CD4-positive, alpha-beta T cell (primary cell): ENCODE data around the gene ABCA10. TPM values are rescaled to one million over a fixed set of nuclear protein-coding genes. Genes with fewer than 3 reads are reported as not detected.

ENCODE experiments used
- ATAC-seq: fragments of 200-7000 bp; cut with Tn5 transposase; one replicate; pipeline ENCODE4 v1.10.0; 2022; ENCODE audit warnings: mild to moderate bottlenecking; ENCODE audit not compliant: poor library complexity
- CTCF ChIA-PET: fragments of 350-600 bp; sonication (Branson Sonifier 250); formaldehyde crosslinking; loops from one replicate; lab custom pipeline; 2021; ENCODE audit warnings: antibody characterized with exemption, inconsistent platforms; lab: Charles Lee
- POLR2A ChIA-PET: fragments of 350-600 bp; sonication (Branson Sonifier 250); formaldehyde crosslinking; loops from one replicate; lab custom pipeline; 2021; ENCODE audit warnings: antibody characterized with exemption, inconsistent platforms; lab: Charles Lee
- DNase-seq, 14 experiments: peaks; one replicate each; pipeline ENCODE4 v3.0.0-alpha.2; 2013 to 2020; ENCODE audit warnings: mixed read lengths in 2 of 14
- H3K27ac ChIP-seq, 2 donors: one replicate each; pipeline versions ENCODE4 v1.5.1 to v1.7.0; 2013; ENCODE audit warnings: low read length in 2 of 2, low read depth in 1 of 2, mild to moderate bottlenecking in 1 of 2
- H3K27me3 ChIP-seq, 2 experiments: 1 replicate in 1 of 2; 2 replicates in 1 of 2; pipeline versions ENCODE4 v1.6.1 to v1.7.0; 2013; ENCODE audit warnings: low read length in 2 of 2, control low read depth in 1 of 2, mild to moderate bottlenecking in 1 of 2, moderate library complexity in 1 of 2; ENCODE audit not compliant: insufficient read depth in 2 of 2, control insufficient read depth in 1 of 2
- H3K36me3 ChIP-seq: one replicate; pipeline ENCODE4 v1.6.1; 2013; ENCODE audit warnings: low read length, control low read depth; ENCODE audit not compliant: insufficient read depth
- H3K4me1 ChIP-seq: one replicate; pipeline ENCODE4 v1.6.1; 2013; ENCODE audit warnings: low read length, control low read depth; ENCODE audit not compliant: insufficient read depth
- H3K4me3 ChIP-seq: one replicate; pipeline ENCODE4 v1.5.1; 2013; ENCODE audit warnings: mild to moderate bottlenecking, low read length, moderate library complexity
- H3K9me3 ChIP-seq, 2 experiments: 1 replicate in 1 of 2; 2 replicates in 1 of 2; pipeline versions ENCODE4 v1.6.1 to v1.7.0; 2013; ENCODE audit warnings: low read length in 2 of 2, mild to moderate bottlenecking in 2 of 2, control low read depth in 1 of 2, moderate library complexity in 1 of 2; ENCODE audit not compliant: control insufficient read depth in 1 of 2, insufficient read depth in 1 of 2
- H3K27ac Mint-ChIP-seq: one replicate; pipeline ENCODE4 v1.8.0; 2020; ENCODE audit warnings: mixed read lengths
- H3K27me3 Mint-ChIP-seq: one replicate; pipeline ENCODE4 v1.8.0; 2021; ENCODE audit warnings: mixed read lengths
- H3K36me3 Mint-ChIP-seq: one replicate; pipeline ENCODE4 v1.8.0; 2021; ENCODE audit warnings: low read depth, mixed read lengths
- H3K4me1 Mint-ChIP-seq: one replicate; pipeline ENCODE4 v1.8.0; 2021; ENCODE audit warnings: low read depth, mixed read lengths
- H3K4me3 Mint-ChIP-seq: one replicate; pipeline ENCODE4 v1.8.0; 2020; ENCODE audit warnings: mild to moderate bottlenecking, mixed read lengths
- H3K9me3 Mint-ChIP-seq: one replicate; pipeline ENCODE4 v1.8.0; 2020; ENCODE audit warnings: mixed read lengths
- intact Hi-C, 2 experiments: fragments of 100-400 bp; cut with DNase I in 1 of 2; cut with micrococcal nuclease in 1 of 2; formaldehyde crosslinking; loops; one replicate each; pipeline versions ENCODE4 v1.15.1 to v1.9.0; 2023 to 2025; cut with DNase I, micrococcal nuclease
- total RNA-seq, 174 experiments: library from RNA in 2 of 174; stranded (reverse) in 2 of 174; gene quantifications; one replicate each; pipeline ENCODE4 v1.2.3 and lab custom pipeline; 2021 to 2026
- TF ChIP-seq, protein P1 (sequence below): fragments of 200-600 bp; IDR thresholded peaks from one replicate; pipeline ENCODE4 v1.8.0; 2022; ENCODE audit warnings: antibody characterized with exemption, mild to moderate bottlenecking

ABCA10 gene
- total RNA-seq, 2 experiments from 2014 or later: 0.77 to 1.5 TPM

DNA sequence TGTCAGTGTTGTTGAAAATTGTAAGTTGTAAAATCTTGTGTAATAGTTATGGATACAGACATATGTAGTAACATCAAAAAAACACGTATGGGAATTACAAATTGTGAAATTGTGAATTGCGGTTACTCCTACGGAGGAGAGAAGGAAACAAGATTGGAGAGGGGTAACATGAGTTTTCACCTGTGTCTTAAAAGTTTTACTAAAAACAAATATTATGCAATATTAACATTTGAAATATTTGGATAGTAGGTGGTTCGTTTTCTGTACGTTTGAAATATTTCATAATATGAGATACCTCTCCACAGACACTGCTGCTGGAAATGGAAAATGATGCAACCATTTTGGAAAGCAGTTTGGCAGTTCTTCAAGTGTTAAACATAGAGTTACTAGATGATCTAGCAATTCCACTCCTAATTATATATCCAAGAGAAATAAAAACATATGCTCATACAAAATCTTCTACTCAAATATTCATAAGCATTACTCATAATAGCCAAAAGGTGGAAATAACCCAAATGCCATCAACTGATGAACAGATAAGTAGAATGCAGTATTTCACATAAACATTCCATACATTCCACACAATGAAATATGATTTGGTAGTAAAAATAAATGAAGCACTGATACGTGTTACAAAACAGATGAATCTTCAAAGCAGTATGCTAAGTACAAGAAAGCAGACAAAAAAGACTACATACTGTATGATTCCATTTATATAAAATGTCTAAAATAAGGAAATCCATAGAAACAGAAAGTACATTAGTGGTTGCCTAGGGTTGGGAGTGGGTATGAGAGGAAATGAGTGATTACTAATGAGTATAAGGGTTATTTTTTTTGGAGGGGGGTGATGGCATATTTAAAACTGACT lies 40.7 kb upstream of the ABCA10 start:
- no peak overlapping the region for H3K4me3 Mint-ChIP-seq
- intact Hi-C loops: no loop called here
- CTCF ChIA-PET: no interaction called here
- H3K4me1 Mint-ChIP-seq: no peaks in the 10 kb centered on the region
- Histone ChIP-seq H3K4me1 (no peaks in the 10 kb centered on the region), H3K27me3 (no peaks in the 10 kb centered on the region), H3K9me3 (no peaks in the 10 kb centered on the region), H3K27ac (no peak overlapping the region), H3K4me3 (no peak overlapping the region), H3K36me3 (no peaks in the 10 kb centered on the region)
- TF ChIP-seq, protein P1, sequence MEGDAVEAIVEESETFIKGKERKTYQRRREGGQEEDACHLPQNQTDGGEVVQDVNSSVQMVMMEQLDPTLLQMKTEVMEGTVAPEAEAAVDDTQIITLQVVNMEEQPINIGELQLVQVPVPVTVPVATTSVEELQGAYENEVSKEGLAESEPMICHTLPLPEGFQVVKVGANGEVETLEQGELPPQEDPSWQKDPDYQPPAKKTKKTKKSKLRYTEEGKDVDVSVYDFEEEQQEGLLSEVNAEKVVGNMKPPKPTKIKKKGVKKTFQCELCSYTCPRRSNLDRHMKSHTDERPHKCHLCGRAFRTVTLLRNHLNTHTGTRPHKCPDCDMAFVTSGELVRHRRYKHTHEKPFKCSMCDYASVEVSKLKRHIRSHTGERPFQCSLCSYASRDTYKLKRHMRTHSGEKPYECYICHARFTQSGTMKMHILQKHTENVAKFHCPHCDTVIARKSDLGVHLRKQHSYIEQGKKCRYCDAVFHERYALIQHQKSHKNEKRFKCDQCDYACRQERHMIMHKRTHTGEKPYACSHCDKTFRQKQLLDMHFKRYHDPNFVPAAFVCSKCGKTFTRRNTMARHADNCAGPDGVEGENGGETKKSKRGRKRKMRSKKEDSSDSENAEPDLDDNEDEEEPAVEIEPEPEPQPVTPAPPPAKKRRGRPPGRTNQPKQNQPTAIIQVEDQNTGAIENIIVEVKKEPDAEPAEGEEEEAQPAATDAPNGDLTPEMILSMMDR: no peak
- POLR2A ChIA-PET: no interaction called here
- no peaks in the 10 kb centered on the region for H3K27me3 Mint-ChIP-seq
- DNase-seq (peak in 1 of 14 experiments; percentile 4), ATAC-seq (no peak)
- no peak overlapping the region for H3K27ac Mint-ChIP-seq
- H3K36me3 Mint-ChIP-seq: peaks cover 31% of the 10 kb centered on the region
- H3K9me3 Mint-ChIP-seq: no peaks in the 10 kb centered on the region

DNA sequence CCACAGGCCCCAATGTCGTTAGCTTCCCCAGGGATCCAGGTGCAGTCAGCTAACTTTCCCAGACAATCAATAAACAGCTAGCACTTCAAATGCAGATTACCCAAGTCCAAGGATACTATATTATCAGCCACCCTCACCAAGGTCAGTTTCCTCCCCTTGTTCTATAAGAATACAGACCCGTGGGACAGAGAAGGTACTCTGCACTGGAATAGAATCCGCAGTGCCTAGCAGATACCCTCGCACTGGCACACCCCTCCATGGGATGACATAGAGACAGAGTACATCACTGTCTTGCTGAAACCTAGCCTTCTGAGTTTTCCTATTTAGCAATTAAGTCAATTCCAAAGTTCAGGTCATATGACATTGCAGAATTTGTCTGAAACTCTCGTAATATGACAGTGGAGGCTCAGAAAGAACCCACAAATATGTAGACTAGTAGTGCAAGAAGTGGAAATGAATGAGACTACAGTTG lies 40.0 kb upstream of the ABCA10 start:
- TF ChIP-seq, protein P1: no peak
- no peak overlapping the region for H3K4me3 ChIP-seq

DNA sequence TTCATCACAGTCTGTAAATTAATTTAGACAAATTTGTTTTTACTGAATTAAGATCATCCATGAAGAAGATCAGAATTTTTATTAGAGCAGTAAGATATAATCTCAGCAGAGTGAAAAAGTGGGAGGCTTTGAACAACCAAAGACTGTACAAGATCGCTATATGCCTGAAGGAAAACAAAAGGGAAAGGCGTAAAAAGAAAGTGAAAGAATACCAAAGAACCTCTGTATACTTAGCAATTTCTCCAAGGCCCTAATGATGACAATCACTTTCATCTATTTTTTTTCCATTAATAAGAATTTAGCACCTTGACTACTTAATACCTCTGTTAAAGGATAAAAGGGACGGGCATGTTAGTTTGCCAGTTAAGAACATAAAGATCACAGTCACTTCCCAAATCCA lies 38.6 kb upstream of the ABCA10 start:
- Histone ChIP-seq H3K36me3 (peaks cover 4% of the 10 kb centered on the region), H3K27me3 (no peaks in the 10 kb centered on the region), H3K4me3 (no peak overlapping the region), H3K4me1 (no peaks in the 10 kb centered on the region), H3K27ac (no peak overlapping the region), H3K9me3 (no peaks in the 10 kb centered on the region)
- H3K4me3 Mint-ChIP-seq: no peak overlapping the region
- CTCF ChIA-PET: no interaction called here
- H3K4me1 Mint-ChIP-seq: no peaks in the 10 kb centered on the region
- ATAC-seq (no peak), DNase-seq (no peak)
- H3K27me3 Mint-ChIP-seq: no peaks in the 10 kb centered on the region
- H3K36me3 Mint-ChIP-seq: peaks cover 43% of the 10 kb centered on the region
- H3K9me3 Mint-ChIP-seq: no peaks in the 10 kb centered on the region
- H3K27ac Mint-ChIP-seq: no peak overlapping the region
- intact Hi-C loops: no loop called here
- TF ChIP-seq, protein P1: no peak
- POLR2A ChIA-PET: no interaction called here

More for the DNA sequence above, 40.0 kb upstream of the ABCA10 start:
- no peak for ATAC-seq
- H3K9me3 ChIP-seq: no peaks in the 10 kb centered on the region
- no peaks in the 10 kb centered on the region for H3K4me1 Mint-ChIP-seq
- H3K36me3 ChIP-seq: peaks cover 4% of the 10 kb centered on the region
- POLR2A ChIA-PET: no interaction called here
- H3K36me3 Mint-ChIP-seq: peaks cover 31% of the 10 kb centered on the region
- H3K27me3 ChIP-seq: no peaks in the 10 kb centered on the region
- CTCF ChIA-PET: no interaction called here
- DNase-seq: no peak
- no peaks in the 10 kb centered on the region for H3K4me1 ChIP-seq
- intact Hi-C loops: no loop called here
- H3K9me3 Mint-ChIP-seq: no peaks in the 10 kb centered on the region
- no peak overlapping the region for H3K4me3 Mint-ChIP-seq
- no peak overlapping the region for H3K27ac Mint-ChIP-seq
- no peak overlapping the region for H3K27ac ChIP-seq
- H3K27me3 Mint-ChIP-seq: no peaks in the 10 kb centered on the region
